ENCODE data around the gene SNX25.
"Not testable (repeated sequence)": the region's sequence is repeated elsewhere in the genome, so short reads cannot be mapped to it uniquely, and the experiment has no call there.

Gene SNX25

DNA sequence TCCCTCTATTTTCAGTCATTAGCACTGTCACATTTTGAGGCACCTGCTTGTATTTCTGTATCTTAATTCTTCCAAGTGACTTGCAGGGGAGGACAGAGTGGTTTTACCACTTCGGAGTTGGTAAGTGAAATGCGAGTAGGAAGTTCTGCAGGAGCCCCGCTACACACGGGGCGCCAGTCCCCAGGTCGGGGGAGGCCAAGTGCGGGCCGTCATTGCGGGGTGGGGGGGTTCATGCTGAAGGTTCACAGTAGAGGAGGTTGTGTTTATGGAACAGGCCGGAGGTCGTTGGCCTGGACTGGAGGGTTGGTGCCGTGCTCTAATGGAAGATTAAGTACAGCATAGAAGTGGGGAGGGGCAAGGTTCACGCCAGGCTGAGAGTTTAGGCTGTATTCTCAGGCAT, 142.3 kb downstream of the SNX25 start:
- no peak for DNase-seq

GRCh38 chr4:185352202-185352601, 142.8 kb downstream of the SNX25 start:
- no peak for DNase-seq

GRCh38 chr4:185352741-185353140, 143.3 kb downstream of the SNX25 start:
- DNase-seq: no peak

DNA sequence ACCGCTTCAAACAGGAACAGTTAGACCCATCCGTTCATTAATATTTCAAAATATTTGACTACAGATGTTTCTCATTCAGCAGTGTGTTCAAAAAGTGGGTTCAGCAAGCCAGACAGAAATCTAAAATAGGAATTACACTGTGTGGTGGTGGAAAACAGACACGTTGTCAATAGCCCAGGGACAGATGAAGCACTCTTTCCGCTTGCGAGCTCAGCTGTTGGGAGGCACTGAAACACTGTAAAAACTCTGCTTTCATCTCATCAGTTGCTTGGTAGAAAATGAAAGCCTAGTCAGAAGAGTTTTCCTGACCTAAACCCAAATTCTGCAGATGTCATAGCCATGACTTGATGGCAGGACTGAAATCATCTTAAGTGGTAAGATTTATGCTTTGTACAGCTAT, 147.8 kb downstream of the SNX25 start:
- DNase-seq: peak; percentile 21

DNA sequence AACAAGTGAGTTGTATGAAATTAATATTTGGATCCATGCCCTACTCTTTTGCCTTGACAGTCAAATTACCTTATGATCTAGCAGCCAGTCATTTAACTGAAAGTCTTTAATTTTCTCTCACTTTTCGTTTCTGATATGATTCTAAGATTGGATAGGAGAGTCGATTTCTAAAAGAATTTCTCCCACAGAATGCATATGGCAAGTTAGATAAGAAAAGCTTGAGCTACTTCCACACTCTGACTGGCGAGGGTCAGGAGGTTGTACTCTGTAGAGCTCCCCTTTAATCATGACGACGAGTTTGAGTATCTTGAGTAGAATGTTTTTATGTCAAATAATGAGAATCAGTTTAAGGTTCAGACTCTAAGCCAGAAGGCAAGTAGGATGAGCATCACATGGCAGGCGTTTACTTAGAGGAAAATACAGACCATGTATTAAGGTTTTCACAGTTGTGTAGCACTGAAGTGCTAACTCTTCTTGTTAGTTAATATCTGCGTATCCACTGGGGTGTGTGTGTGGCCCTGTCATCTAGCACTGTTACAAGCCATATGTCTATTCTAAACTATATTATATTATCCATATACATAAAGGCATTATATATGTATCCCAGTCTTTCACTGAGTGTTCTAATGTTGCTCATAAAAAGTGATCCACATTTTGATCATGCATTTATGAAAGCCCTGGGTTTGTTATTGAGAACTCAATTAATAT, 148.5 kb downstream of the SNX25 start:
- no peak for DNase-seq

DNA sequence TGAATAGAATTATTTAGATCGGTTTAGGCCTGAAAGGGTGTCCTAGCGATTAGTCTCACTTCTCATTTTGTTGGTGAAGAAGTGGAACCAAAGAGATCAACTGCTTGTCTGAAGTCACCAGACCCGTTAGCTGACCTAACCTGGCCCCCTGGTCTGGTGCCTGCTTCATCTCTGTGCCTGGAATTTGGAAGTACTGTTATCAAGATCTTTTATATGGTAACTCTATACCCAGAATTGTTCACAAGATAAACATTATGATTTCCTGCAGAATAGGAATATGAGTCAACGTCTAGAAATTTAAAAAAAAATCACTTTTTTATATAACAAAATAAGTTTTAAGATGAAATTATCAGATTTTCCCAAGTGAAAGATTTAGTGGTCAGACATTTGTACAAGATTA, 149.1 kb downstream of the SNX25 start:
- DNase-seq: no peak

DNA sequence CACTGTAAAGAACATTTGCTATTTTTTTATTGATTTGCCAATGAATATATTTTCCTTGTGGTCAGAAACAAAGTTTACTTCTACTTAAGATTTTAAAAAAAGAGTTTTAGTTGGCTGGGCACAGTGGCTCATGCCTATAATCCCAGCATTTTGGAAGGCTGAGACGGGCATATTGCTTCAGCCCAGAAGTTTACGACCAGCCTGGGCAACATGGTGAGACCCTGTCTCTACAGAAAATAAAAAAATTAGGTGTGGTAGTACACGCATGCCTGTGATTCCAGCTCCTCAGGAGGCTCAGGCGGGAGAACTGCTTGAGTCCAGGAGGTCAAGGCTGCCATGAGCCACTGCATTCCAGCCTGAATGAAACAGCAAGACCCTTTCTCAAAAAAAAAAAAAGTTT, 149.6 kb downstream of the SNX25 start:
- no peak for DNase-seq

DNA sequence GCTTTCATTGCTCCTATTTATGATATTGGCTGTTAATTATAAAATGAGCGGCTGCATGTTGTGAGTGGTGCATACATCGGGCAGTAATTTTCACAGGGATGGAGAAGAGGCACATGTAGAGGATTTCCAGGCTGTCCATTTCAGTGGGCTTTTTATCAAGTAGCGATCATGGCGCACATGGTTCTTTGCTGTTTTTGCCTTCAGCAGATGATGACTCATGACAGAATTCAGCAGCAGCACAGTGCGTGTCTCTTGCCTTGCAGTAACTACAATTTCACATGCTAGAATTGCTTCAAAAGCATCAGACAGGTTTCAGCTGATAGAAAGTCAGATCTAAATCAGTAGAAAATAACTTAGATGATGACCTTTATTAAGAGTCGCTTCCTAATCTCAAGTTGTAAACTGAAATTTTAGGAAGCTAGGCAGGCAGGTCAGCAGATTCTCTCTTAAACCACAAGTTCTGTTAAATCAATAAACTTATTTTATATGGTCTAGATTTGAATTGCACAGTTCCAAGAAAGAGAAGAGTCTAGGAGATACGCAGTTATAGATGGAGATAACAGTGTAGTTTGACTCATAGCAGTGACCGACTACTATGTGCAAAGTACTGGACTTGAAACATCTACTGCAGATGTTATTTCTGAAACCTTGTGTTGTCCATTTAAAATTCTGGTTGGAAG, 150.5 kb downstream of the SNX25 start:
- DNase-seq: no peak

DNA sequence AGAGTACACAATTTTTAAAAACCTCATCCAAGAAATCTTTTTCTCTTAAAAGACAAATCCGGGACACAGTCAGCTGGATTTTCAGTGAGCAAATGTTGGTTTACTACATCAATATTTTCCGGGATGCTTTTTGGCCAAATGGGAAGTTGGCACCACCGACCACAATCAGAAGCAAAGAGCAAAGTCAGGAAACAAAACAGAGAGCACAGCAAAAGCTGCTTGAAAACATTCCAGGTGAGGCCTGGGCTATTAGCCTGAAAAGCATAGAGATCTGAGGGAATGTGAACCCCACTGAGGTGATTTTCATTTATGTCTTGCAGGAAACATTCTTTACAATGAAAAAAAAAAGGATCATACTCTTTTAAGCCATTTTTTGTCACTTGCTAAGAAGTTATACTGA, 152.5 kb downstream of the SNX25 start:
- DNase-seq: no peak

GRCh38 chr4:185362570-185362969, 153.2 kb downstream of the SNX25 start:
- not testable (repeated sequence) for DNase-seq

DNA sequence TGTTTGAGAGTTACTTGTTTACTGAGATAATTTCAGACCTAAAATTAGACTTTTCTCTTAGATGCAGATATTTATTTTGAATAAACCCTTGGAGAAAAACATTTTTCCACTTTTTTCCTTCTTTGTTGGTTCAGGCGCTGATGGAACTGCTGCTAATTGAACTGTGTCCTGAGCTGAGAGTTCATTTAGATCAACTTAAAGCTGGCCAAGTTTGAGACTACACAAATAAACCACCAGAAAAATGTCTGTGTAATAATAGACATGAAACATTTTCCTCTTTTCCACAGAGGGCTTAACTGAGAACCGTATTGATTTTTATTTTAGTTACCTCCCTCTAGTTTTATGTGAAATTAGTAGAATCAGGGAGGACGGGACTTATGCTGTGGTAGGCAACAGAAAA, 153.9 kb downstream of the SNX25 start:
- no peak for DNase-seq

GRCh38 chr4:185364886-185365285, 155.5 kb downstream of the SNX25 start:
- no peak for DNase-seq

- DNase-seq: no peak
Observed at GRCh38 chr4:185369731-185370130, 160.3 kb downstream of the SNX25 start.

- DNase-seq: no peak
Observed at GRCh38 chr4:185370268-185370949, 161.0 kb downstream of the SNX25 start.

- no peak for DNase-seq
Observed at GRCh38 chr4:185371702-185372101, 162.3 kb downstream of the SNX25 start.

DNA sequence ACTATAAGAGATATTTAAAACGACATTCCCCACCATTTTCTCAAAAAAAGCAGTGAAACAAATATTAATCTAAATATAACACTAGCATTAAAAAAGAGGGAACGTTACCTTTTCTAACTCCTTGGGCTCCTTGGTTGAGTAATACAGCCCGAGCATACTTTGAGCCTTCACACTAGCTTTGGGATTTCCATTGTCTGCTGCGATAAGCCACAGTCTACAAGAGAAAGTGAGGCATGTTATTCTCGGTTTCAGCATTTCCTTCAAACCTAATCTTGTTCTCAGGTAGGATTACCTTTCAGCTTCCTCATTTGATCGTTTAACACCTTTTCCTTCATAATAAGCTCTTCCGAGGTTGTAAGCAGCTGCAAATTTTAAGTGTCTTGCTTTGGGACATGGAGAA, 164.6 kb downstream of the SNX25 start:
- no peak for DNase-seq

- no peak for DNase-seq
Observed at GRCh38 chr4:185374573-185374972, 165.2 kb downstream of the SNX25 start.

- no peak for DNase-seq
Observed at GRCh38 chr4:185378264-185378663, 168.9 kb downstream of the SNX25 start.

DNA sequence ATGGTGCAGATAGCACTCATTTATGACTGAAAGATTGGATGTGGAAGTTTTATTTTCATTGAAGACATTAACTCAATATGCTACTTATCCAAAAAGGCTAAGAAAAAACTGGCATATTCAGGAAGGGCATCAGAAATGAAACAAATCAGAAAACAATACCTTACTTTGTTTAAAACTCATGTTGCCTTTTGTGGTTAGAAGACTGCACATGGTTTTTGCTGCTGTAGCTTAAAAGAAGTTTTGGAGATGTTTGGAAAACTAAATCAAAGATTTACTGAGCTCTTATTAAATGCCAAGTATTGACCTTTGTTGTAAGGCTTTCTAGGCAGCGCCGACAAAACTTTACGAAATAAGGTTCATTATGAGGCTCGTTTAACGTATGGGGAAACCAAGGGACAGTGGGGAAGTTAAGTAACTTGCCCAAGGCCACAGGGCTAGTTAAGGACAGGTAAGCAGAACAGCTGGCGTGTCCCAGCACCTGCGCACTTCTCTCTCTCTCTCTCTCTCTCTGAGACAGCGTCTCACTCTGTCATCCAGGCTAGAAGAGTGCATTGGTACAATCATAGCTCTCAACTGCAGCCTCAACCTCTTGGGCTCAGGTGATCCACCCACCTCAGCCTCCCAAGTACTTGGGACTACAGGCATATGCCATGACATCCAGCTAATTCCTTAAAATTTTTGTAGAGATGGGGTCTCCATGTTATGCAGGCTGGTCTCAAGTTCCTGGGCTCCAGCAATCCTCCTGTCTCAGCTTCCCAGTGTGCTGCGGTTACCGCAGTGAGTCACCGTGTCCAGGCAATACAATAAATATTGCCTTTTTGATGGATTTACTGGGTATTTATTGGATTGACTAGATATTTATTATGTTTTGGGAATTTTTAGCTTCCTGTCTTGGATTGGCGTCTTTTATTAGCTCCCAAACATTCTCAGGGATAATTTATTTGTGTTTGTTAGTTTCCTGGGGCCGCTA, 170.2 kb downstream of the SNX25 start:
- DNase-seq: no peak

DNA sequence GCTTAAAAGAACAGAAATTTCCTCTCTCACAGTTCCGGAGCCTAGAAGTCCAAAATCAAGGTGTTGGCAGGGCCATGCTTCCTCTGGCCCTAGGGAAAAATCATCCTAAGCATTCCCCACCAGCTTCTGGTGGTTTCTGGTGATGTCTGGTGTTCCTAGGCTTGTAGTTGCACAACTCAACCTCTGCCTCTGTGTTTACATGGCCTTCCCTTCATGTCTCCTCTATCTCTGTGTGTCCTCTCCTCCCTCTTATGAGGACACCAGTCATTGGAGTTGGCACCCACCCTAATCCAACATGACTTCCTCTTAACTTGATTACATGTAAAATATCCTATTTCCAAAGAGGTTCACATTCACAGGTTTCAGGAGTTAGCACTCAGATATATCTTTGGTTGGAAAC, 170.9 kb downstream of the SNX25 start:
- DNase-seq: no peak

GRCh38 chr4:185381288-185382196, 172.1 kb downstream of the SNX25 start:
- DNase-seq: no peak

- no peak for DNase-seq
Observed at GRCh38 chr4:185382754-185383153, 173.4 kb downstream of the SNX25 start.
